Heart left ventricle (tissue), 16 donors: ENCODE results near the gene CIT. TPM values are rescaled to one million over a fixed set of nuclear protein-coding genes. Genes with fewer than 3 reads are reported as not detected.
A peak's percentile ranks its signal among the peaks of the same experiment; 100 is the strongest.

Source experiments
- ATAC-seq, 4 donors: fragments of 200-7000 bp; cut with Tn5 transposase; one replicate each; pipeline ENCODE4 v1.9.1; 2020 to 2022; ENCODE audit warnings: moderate library complexity in 4 of 4, mild to moderate bottlenecking in 3 of 4, moderate number of reproducible peaks in 1 of 4
- DNase-seq, 5 donors: peaks; one replicate each; pipeline ENCODE4 v3.0.0-alpha.2; 2020
- H3K27ac ChIP-seq, 12 donors: fragments of 200-600 bp; sonication (generic) in 4 of 12; one replicate each; pipeline versions ENCODE4 v1.5.0 to v1.8.0; 2016 to 2022; ENCODE audit warnings: mild to moderate bottlenecking in 2 of 12
- H3K27me3 ChIP-seq, 9 donors: fragments of 200-600 bp; sonication (generic) in 2 of 9; one replicate each; pipeline versions ENCODE4 v1.5.1 to v1.8.0; 2016 to 2022; ENCODE audit warnings: mild to moderate bottlenecking in 3 of 9
- H3K36me3 ChIP-seq, 9 donors: fragments of 200-600 bp; sonication (generic) in 2 of 9; one replicate each; pipeline versions ENCODE4 v1.5.0 to v1.8.0; 2018 to 2022; ENCODE audit warnings: mild to moderate bottlenecking in 2 of 9
- H3K4me1 ChIP-seq, 12 donors: fragments of 200-600 bp; sonication (generic) in 4 of 12; one replicate each; pipeline versions ENCODE4 v1.5.0 to v1.8.0; 2016 to 2022; ENCODE audit warnings: mild to moderate bottlenecking in 3 of 12
- H3K4me3 ChIP-seq, 12 donors: fragments of 200-600 bp; sonication (generic) in 4 of 12; one replicate each; pipeline versions ENCODE4 v1.5.0 to v1.8.0; 2017 to 2022; ENCODE audit warnings: mild to moderate bottlenecking in 9 of 12, moderate library complexity in 4 of 12
- H3K9me3 ChIP-seq, 12 donors: fragments of 200-600 bp; sonication (generic) in 4 of 12; one replicate each; pipeline versions ENCODE4 v1.5.0 to v1.8.0; 2016 to 2022; ENCODE audit warnings: mild to moderate bottlenecking in 1 of 12
- POLR2A ChIP-seq, 2 donors: fragments of 450-650 bp; IDR thresholded peaks; one replicate each; pipeline ENCODE4 v1.6.1; 2017; ENCODE audit warnings: antibody characterized with exemption in 2 of 2, mild to moderate bottlenecking in 2 of 2, moderate library complexity in 2 of 2
- whole genome bisulfite sequencing, 4 donors: extraction: QIAGEN DNeasy Blood & Tissue Kit in 2 of 4; methylation state at CpG; one replicate each; pipeline versions ENCODE4 v1.1.5 to v1.1.7; 2013 to 2018; 5-methylcytosine and 5-hydroxymethylcytosine counted together
- intact Hi-C, 10 donors: fragments of 100-400 bp; cut with DNase I; formaldehyde crosslinking; loops; one replicate each; pipeline versions ENCODE4 v1.11.1 to v1.14.2; 2022
- polyA plus RNA-seq, 2 donors: library from polyadenylated mRNA; stranded (reverse); fragments of 200-250 nt; gene quantifications; one replicate each; pipeline ENCODE4 v1.2.3, GENCODE V29; 2013
- total RNA-seq, 9 donors: library from RNA; depleted of rRNA in 2 of 9; stranded (reverse); fragments of >200 nt in 2 of 9; fragmentation: NEBNext Ultra II Directional in 3 of 9; extraction: Animal tissue kit (Norgen Biotek cat#: 25700) in 3 of 9; gene quantifications; one replicate each; pipeline versions ENCODE4 v1.1.0 to v1.2.4, GENCODE V29; 2016 to 2023
- TF ChIP-seq, protein P1 (sequence below), 12 donors: fragments of 200-600 bp; sonication (generic) in 4 of 12; IDR thresholded peaks; one replicate each; pipeline versions ENCODE4 v1.5.0 to v1.8.0; 2018 to 2022; ENCODE audit warnings: antibody characterized with exemption in 12 of 12, mild to moderate bottlenecking in 5 of 12
- donor health status: ischemic (EF 13 %, LVEDD 7.1; RV severe dilation, severe dysfunction).
- donor health status: healthy with polysubstance abuse.
- donor health status: DM: no; HTN: yes; CAD: no.
- donor health status: DM: no; HTN: no; CAD: no.
- donor health status: ischemic (EF 25% LVEDD 6.9; RV normal size, moderate dysfunction).
- donor health status: ischemic (EF 25% LVEDD 5.7; RV mildly dilated, moderate dysfunction).
- donor health status: healthy.
- donor health status: DM: yes; HTN: yes; CAD: no.
- donor health status: ischemic (EF 35%, LVEDD 5.7; RV mildly dilated, moderate dysfunction).
- donor health status: nonischemic (EF 11% LVEDD 7.7; RV severe dilation, severe dysfunction).
- donor health status: DM: yes; HTN: yes; CAD: no.
- donor health status: PGD.
- donor health status: ischemic (EF 29% LVEDD 5.4; RV normal size, mild dysfunction).
- donor health status: nonischemic (EF 23%, LVEDD 6.1; RV moderate dilation, normal function).

CIT gene
- total and polyA plus RNA-seq, 11 donors = 0.26 to 8.1 (median 1.9) TPM

DNA sequence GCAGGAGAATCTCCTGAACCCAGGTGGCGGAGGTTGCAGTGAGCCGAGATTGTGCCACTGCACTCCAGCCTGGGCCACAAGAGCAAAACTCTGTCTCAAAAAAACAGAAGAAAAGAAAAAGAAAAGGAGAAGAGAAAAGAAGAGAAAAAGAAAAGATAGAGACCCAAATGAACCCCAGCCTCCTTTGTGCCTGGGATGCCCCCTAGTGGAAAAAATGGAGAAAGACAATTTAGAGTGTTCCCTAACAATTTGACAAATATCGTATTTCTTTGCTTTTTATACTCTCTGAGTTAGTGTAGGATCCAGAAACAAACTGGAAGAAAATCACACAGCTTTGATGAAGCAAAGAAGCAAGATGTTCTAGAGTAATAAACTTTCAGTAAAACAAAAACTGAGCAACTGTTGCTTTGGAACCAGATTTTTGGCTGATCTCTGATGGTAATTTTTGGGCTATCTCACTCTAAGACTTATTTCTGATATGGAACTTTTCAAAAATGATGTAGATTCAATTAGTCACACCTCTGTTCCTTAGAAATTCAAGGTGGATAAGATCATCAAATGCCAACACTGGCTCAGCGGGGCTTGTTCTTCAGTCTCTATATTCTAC lies 227.8 kb downstream of the CIT start:
- Histone ChIP-seq H3K4me3 (no peak overlapping the region), H3K27me3 (no peaks in the 10 kb centered on the region), H3K4me1 (no peaks in the 10 kb centered on the region), H3K9me3 (peaks cover 0 to 34% (median 15%) of the 10 kb centered on the region in 12 donors), H3K27ac (no peak overlapping the region), H3K36me3 (no peaks in the 10 kb centered on the region)
- ATAC-seq (no peak), DNase-seq (no peak)
- WGBS, 4 donors = 63 to 71% (median 66%) methylated on average over 4 of the region's 4 CpGs
- TF ChIP-seq, protein P1, sequence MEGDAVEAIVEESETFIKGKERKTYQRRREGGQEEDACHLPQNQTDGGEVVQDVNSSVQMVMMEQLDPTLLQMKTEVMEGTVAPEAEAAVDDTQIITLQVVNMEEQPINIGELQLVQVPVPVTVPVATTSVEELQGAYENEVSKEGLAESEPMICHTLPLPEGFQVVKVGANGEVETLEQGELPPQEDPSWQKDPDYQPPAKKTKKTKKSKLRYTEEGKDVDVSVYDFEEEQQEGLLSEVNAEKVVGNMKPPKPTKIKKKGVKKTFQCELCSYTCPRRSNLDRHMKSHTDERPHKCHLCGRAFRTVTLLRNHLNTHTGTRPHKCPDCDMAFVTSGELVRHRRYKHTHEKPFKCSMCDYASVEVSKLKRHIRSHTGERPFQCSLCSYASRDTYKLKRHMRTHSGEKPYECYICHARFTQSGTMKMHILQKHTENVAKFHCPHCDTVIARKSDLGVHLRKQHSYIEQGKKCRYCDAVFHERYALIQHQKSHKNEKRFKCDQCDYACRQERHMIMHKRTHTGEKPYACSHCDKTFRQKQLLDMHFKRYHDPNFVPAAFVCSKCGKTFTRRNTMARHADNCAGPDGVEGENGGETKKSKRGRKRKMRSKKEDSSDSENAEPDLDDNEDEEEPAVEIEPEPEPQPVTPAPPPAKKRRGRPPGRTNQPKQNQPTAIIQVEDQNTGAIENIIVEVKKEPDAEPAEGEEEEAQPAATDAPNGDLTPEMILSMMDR (IDR thresholded peaks at IDR 0.05) = peak; percentile 46 to 81 (median 68)
- TF ChIP-seq POLR2A (IDR thresholded peaks at IDR 0.05) = no peak
- intact Hi-C loops = loop anchor here in 6 of 10 donors (5.0 to 10.0 kb wide), 3 partner anchors 52 to 205 kb away; partner anchors contain the start of gene TMEM233 (in 2 of the 6)

- TF ChIP-seq POLR2A (IDR thresholded peaks at IDR 0.05) = no peak
- TF ChIP-seq, protein P1 (IDR thresholded peaks at IDR 0.05) = no peak
- peaks cover 0 to 8% (median 0%) of the 10 kb centered on the region in 12 donors for H3K9me3 ChIP-seq
- no peaks in the 10 kb centered on the region for H3K4me1 ChIP-seq
- H3K4me3 ChIP-seq = no peak overlapping the region
- no peak overlapping the region for H3K27ac ChIP-seq
- 87 to 92% (median 88%) methylated on average over 7 of the region's 7 CpGs for WGBS, 4 donors
- H3K36me3 ChIP-seq = no peaks in the 10 kb centered on the region
- ATAC-seq (no peak), DNase-seq (no peak)
- no peaks in the 10 kb centered on the region for H3K27me3 ChIP-seq
- intact Hi-C loops = loop anchor here in 6 of 10 donors (5.0 to 10.0 kb wide), 3 partner anchors 48 to 201 kb away; partner anchors contain the start of gene TMEM233 (in 2 of the 6)
These were observed 231.5 kb downstream of the CIT start for GRCh38 chr12:119645535-119646059.

DNA sequence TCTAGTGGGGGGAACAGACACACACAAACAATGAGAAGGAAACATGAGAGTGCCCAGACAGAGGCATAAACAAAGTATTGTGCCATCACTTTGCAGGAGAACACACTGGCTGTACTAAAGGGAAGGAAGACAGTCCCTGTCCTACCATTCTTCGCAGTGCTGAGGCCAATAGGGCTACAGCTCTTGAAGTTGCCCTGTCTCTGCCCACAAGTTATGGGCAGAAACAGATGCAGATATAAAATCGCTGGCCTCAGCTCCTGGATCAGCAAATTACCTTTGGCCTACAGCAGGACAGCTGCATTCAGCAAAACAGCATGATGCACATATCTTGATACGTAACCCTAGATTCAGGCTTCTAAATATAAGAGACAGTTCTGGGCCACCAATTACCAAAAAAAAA lies 232.2 kb downstream of the CIT start:
- intact Hi-C loops = loop anchor here in 6 of 10 donors (5.0 to 10.0 kb wide), 3 partner anchors 48 to 200 kb away; partner anchors contain the start of gene TMEM233 (in 2 of the 6)
- H3K27ac ChIP-seq = no peak overlapping the region
- no peaks in the 10 kb centered on the region for H3K4me1 ChIP-seq

GRCh38 chr12:119642986-119643385 lies 234.1 kb downstream of the CIT start:
- H3K4me3 ChIP-seq = no peak overlapping the region
- no peaks in the 10 kb centered on the region for H3K36me3 ChIP-seq
- intact Hi-C loops = loop anchor here in 5 of 10 donors (10.0 kb wide), 2 partner anchors 48 to 198 kb away; partner anchors contain the start of gene TMEM233 (in 2 of the 5)
- no peak for DNase-seq
- no peak overlapping the region for H3K27ac ChIP-seq
- peaks cover 0 to 8% (median 0%) of the 10 kb centered on the region in 12 donors for H3K9me3 ChIP-seq
- TF ChIP-seq, protein P1 (IDR thresholded peaks at IDR 0.05) = peak in 4 of 12 donors; percentile 10 to 17 (median 12)
- no peak for TF ChIP-seq POLR2A (IDR thresholded peaks at IDR 0.05)
- 65 to 70% (median 69%) methylated on average over 4 of the region's 4 CpGs for WGBS, 4 donors
- ATAC-seq = no peak
- H3K27me3 ChIP-seq = no peaks in the 10 kb centered on the region
- no peaks in the 10 kb centered on the region for H3K4me1 ChIP-seq

More for the DNA sequence above, 232.2 kb downstream of the CIT start:
- H3K4me3 ChIP-seq = no peak overlapping the region
- 85 to 91% (median 89%) methylated on average over 3 of the region's 3 CpGs for WGBS, 4 donors
- TF ChIP-seq POLR2A (IDR thresholded peaks at IDR 0.05) = no peak
- TF ChIP-seq, protein P1 (IDR thresholded peaks at IDR 0.05) = no peak
- DNase-seq (no peak), ATAC-seq (no peak)
- H3K27me3 ChIP-seq = no peaks in the 10 kb centered on the region
- H3K9me3 ChIP-seq = peaks cover 0 to 8% (median 0%) of the 10 kb centered on the region in 12 donors
- H3K36me3 ChIP-seq = no peaks in the 10 kb centered on the region
